Forelimb muscle (tissue), 1 donor: ENCODE data around the gene HTR3A. TPM values are rescaled to one million over a fixed set of nuclear protein-coding genes. Genes with fewer than 3 reads are reported as not detected.
A peak's percentile ranks its signal among the peaks of the same experiment; 100 is the strongest.

Experiments used
- DNase-seq: peaks from one replicate; pipeline ENCODE4 v3.0.0-alpha.2; 2013; ENCODE audit warnings: low read depth
- polyA plus RNA-seq: library from polyadenylated mRNA; unstranded; fragments of 120-200 nt; gene quantifications from one replicate; pipeline ENCODE4 v1.2.1, GENCODE V29; 2013; ENCODE audit not compliant: insufficient read length

Gene HTR3A
- polyA plus RNA-seq, 1 donor = 0.24 TPM

DNA sequence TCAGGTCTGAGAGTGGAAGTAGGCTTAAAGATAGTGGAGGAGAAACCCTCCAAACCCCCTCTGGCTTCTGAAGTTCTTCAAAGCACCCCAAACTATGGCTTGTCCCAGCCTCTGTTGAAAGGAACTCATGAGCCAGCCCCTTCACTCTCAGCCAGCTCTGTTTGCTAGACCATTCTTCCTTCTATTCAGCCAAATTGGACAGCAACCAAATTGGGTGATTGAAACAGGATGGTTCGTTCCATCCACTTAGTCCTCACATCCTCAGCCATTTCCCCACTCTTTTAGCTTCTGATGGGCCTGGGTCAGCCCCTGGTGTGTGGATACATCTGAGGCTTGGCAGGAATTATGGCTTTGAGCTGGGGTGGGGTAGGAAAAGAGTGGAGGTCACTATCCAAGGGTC, 4.5 kb downstream of the HTR3A start:
- DNase-seq = no peak

GRCh38 chr11:113980785-113981184, 5.9 kb downstream of the HTR3A start:
- DNase-seq = no peak

DNA sequence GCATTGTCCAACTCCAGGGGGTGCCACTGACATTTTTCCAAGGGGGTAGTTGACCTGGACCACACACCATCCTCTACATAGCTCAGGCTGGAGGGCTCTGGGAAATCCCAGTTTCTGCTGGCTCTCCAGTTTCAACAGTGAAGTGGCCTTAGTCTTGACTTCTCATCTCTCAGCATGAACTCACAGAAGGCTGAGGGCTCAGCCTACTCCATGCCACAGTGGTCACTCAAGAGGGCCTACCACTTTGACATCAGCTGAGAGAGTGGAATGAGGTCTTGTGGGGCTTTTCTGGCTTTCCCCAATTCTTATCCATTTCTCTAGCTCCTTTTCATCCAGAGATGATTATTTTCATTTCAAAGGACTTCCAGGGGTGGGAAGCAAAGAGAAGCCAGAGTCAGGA, 7.4 kb downstream of the HTR3A start:
- no peak for DNase-seq

DNA sequence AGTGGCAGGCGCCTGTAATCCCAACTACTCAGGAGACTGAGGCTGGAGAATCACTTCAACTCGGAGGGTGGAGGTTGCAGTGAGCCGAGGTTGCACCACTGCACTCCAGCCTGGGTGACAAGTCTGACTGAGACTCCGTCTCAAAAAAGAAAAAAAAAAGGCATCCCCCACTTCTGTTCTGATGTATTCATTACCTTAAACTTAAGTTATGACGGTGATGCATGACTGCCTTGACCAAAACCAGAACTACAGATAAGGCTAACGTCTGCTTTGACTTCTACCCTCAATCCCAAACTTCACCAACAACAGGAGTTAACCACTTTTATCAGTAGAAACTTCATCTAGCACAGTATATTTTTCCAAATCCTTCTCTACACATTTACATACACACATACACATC, 9.9 kb downstream of the HTR3A start:
- no peak for DNase-seq

DNA sequence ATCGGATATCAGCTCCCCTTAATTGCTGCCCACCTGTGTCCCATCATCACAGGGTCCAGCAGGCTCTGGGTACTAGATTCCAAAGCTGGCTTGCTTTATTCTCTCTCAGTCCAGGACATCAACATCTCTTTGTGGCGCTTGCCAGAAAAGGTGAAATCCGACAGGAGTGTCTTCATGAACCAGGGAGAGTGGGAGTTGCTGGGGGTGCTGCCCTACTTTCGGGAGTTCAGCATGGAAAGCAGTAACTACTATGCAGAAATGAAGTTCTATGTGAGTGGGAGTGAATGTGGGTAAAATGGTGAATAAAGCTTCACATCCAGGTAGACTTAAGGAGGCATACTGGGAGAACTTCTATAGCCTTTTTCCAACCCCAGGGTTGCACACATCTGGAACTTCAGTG, 11.0 kb downstream of the HTR3A start:
- DNase-seq = no peak

DNA sequence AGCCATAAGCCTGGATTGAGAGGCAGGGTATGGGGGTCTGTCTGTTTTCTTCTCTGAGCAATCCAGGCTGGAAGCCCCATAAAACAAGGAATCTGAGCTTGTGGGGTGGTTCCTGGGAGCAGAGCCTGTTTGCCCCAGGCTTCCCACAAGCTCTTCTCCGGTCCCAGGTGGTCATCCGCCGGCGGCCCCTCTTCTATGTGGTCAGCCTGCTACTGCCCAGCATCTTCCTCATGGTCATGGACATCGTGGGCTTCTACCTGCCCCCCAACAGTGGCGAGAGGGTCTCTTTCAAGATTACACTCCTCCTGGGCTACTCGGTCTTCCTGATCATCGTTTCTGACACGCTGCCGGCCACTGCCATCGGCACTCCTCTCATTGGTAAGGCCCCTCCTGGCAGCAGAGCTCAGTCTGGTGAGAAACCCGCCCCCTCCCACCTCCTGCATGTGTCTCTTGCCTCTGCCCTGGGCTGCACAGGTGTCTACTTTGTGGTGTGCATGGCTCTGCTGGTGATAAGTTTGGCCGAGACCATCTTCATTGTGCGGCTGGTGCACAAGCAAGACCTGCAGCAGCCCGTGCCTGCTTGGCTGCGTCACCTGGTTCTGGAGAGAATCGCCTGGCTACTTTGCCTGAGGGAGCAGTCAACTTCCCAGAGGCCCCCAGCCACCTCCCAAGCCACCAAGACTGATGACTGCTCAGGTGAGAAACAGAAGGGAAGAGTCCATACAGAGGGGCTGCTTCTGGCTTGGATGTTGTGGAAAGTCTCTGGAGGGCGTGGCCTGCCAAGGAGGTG, 11.6 kb downstream of the HTR3A start:
- DNase-seq = no peak

DNA sequence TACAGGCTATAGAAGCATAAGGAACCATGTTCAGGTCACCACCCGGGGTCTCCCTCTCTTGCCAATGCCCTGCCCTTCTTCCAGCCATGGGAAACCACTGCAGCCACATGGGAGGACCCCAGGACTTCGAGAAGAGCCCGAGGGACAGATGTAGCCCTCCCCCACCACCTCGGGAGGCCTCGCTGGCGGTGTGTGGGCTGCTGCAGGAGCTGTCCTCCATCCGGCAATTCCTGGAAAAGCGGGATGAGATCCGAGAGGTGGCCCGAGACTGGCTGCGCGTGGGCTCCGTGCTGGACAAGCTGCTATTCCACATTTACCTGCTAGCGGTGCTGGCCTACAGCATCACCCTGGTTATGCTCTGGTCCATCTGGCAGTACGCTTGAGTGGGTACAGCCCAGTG, 14.5 kb downstream of the HTR3A start:
- no peak for DNase-seq

- DNase-seq = no peak
Observed at GRCh38 chr11:113989916-113990315, 15.0 kb downstream of the HTR3A start.

GRCh38 chr11:113991170-113991569, 16.3 kb downstream of the HTR3A start:
- DNase-seq = peak; percentile 16

DNA sequence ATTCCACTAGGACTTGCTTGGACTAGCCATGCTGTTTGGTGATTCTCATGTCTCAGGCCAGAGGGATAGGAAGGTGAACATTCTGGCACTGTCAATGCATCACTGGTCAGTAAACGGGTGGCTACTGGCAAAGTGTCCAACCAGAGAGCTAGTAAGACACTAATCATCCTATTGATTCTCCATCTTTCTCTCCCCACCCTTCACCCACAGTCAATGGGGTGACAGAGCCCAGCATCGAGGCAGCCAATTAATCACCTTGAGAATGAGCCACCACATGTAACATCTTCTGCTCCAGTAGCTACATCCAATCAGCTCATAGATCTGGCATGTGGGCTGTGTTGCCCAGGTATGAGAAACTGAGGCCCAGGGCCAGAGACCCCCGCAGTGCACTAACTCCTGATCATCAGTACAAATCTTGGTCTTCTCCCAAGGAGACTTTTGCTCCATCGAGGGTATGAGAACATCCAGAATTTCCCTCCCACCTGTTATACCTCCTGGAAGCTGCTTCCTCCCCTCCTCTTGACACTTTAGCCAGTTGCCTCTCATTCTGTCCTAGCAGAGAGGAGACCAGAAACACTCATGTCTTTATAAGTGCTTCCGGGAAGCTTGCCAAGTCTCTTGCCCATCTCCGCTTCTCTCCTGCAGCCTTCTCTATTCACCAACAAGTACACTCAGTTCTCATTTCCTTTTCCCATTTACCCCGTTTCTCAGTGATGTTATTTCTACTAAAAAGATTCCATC, 17.0 kb downstream of the HTR3A start:
- no peak for DNase-seq

GRCh38 chr11:113992459-113993110, 17.7 kb downstream of the HTR3A start:
- no peak for DNase-seq

DNA sequence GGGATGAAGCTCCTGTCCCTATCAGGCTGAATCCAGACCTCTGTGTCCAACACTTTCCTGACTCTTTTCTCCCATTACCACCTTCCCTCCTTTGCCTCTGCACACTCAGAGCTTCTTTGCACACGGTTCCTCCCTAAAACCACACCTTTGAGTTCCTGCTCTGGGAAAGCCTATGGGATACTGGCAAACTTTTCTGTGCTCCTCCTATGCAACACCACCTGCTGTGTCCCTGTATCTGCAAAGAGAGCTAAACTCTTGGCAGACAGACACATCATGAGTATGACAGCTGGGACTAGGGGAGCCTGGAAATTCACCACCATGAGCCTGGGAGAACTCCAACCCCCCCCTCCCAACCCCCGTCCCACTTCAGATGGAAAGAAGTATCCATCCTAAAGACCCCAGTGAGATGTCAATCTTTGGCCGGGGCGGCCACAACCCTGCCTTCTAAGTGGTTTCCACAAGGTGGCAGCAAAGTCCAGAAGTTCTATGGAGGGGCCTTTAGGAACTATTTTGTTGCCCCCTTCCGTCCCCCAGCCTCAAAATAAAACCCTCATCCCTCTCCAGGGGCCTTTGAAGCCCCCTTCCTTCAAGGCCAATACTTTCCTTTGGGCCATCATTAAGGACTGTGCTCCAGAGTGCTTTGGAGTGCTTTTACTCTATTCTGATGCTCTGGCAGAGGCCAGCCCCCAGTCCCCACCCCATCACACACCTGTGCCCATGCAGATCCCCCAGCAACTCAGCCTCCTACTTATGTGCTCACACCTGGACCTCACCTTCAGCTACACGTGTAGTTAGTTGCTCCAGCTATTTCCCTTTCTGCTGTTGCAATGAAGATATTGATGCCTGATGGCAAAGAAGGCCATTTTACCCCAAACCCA, 19.4 kb downstream of the HTR3A start:
- no peak for DNase-seq

GRCh38 chr11:113997473-113997872, 22.6 kb downstream of the HTR3A start:
- no peak for DNase-seq

- no peak for DNase-seq
Observed at GRCh38 chr11:113998574-113998973, 23.7 kb downstream of the HTR3A start.

DNA sequence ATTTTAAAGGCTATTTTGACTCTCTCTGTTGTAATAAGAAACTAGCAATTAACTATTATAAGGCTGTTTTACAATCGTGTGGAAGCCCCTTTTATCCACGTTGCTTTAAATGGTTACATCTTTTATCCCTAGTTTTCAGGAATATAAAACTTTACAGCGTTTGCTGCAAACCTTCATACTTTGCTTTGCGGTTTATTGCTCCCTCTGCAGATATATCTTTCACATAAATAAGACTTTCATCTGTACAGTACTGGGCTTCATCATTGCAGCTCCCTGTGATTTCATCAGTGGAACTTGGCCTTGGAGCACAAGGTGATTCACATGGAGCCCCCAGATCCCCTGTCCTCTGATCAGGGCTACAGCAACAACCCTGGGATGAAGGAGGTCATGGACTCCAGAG, 25.6 kb downstream of the HTR3A start:
- no peak for DNase-seq

- no peak for DNase-seq
Observed at GRCh38 chr11:114001416-114001815, 26.5 kb downstream of the HTR3A start.

DNA sequence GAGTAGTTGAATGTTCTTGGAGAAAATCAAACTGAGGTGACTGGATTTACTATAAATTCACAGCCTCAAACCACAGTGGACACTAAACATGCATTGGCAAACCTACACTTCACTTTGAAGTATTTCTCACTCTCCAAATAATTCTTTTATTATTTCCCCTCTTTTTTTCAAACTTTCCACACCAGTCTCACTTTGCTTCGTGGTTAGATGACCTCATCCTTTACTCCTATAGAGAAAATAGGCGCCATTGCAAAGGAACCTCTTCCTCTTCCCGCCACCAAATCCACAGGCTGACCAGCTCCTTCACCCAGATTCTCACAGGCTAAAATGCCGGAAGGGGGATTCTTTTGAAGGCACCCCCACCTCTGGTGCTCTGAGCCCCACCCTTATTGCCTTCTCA, 33.4 kb downstream of the HTR3A start:
- DNase-seq = no peak

DNA sequence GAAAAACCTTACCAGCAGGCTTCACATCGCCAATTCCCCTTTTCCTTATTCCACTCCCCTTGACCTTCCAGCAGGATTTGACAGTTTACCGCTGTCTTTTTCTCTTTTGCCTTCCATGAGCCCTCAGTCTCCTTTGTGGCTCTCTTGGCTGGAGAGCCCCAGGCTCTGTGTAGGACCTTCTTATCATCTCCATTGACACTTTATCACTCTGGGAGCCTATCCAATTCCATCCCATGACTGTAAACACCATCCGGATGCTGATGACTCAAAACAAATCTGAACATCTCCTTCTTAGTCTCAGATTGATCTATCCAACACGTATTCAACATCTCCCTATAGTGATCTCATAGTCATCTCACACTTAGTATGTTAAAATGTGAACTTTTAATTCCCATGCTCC, 36.0 kb downstream of the HTR3A start:
- DNase-seq = no peak

DNA sequence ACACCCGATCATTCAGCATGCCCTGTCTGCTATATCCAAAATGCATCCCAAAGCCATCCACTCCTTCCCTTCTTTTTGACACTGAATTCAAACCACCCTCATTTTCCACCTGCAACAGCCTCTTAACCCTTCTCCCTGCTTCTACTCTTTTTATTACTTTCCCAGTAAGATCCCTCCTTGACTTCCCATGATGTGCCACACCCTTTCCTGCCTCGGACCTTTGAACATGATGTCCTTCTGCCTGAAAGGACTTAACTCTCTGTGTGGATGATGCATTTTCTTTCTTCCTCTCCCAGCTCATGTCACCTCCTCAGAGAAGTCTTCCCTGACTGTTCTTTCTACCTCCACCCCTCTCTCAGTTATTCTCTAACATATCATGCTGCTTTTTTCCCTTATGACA, 36.5 kb downstream of the HTR3A start:
- no peak for DNase-seq

GRCh38 chr11:114015117-114015516, 40.2 kb downstream of the HTR3A start:
- DNase-seq = no peak

GRCh38 chr11:114016986-114017385, 42.1 kb downstream of the HTR3A start:
- DNase-seq = peak; percentile 8

DNA sequence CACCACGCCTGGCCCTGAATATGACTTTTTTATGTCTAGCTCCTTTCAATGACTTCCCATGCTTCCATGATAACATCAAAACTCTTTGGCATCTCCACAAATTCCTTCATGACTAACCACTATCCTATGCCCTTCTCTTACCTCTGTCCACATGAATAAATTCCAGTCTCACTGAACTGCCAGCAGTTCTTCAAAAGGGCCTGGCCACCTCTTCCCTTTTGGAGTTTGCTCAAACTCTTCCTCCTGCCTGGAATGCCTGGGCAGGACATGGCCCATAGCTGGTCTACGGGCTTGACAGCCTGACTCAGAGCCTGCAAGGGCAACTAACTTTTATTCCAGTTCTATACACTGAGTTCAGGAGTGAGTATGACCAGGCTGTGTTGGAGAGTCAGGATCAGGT, 42.8 kb downstream of the HTR3A start:
- DNase-seq = no peak
